HUES48 (cell line): ENCODE data around the gene SMTNL2.

Experiments
- H3K27ac ChIP-seq: one replicate; pipeline ENCODE4 v1.7.0; 2013; ENCODE audit warnings: low read depth, low read length, inconsistent platforms
- H3K27me3 ChIP-seq: 2 replicates; pipeline ENCODE4 v1.6.1; 2013; ENCODE audit warnings: mild to moderate bottlenecking, low read length; ENCODE audit not compliant: control insufficient read depth, insufficient read depth
- H3K36me3 ChIP-seq: 2 replicates; pipeline ENCODE4 v1.6.1; 2013; ENCODE audit warnings: low read length; ENCODE audit not compliant: control insufficient read depth, insufficient read depth
- H3K4me1 ChIP-seq: 2 replicates; pipeline ENCODE4 v1.6.1; 2013; ENCODE audit warnings: mild to moderate bottlenecking, low read length; ENCODE audit not compliant: control insufficient read depth, insufficient read depth
- H3K4me3 ChIP-seq: 2 replicates; pipeline ENCODE4 v1.5.1; 2013; ENCODE audit warnings: mild to moderate bottlenecking, low read depth, low read length
- H3K9ac ChIP-seq: 2 replicates; pipeline ENCODE4 v1.6.1; 2013; ENCODE audit warnings: mild to moderate bottlenecking, low read depth, low read length, moderate library complexity
- H3K9me3 ChIP-seq: 2 replicates; pipeline ENCODE4 v1.6.1; 2013; ENCODE audit warnings: low read length; ENCODE audit not compliant: control insufficient read depth, insufficient read depth

The SMTNL2 gene

GRCh38 chr17:4657678-4658077 lies 73.3 kb downstream of the SMTNL2 start:
- Histone ChIP-seq H3K4me1 (no peaks in the 10 kb centered on the region), H3K27me3 (no peaks in the 10 kb centered on the region), H3K36me3 (no peaks in the 10 kb centered on the region), H3K4me3 (no peak overlapping the region), H3K27ac (no peak overlapping the region), H3K9ac (no peak overlapping the region), H3K9me3 (no peaks in the 10 kb centered on the region)
